ENCODE results near the gene CYP24A1.

The CYP24A1 gene

GRCh38 chr20:54173653-54174456 lies at the start of gene CYP24A1:
CYP24A1 (minus strand) TSS chr20:54173986; CDS start chr20:54173579, 407 bp downstream.
- no peak for DNase-seq (ENCODE audit: low read depth in 3 of 3)

GRCh38 chr20:54223285-54223684 lies 49.5 kb upstream of the CYP24A1 start:
- DNase-seq (ENCODE audit: low read depth in 3 of 3) = no peak

GRCh38 chr20:54221996-54222890 lies 48.5 kb upstream of the CYP24A1 start:
- no peak for DNase-seq (ENCODE audit: low read depth in 3 of 3)

GRCh38 chr20:54221353-54221752 lies 47.6 kb upstream of the CYP24A1 start:
- DNase-seq (ENCODE audit: low read depth in 3 of 3) = no peak

GRCh38 chr20:54220722-54221121 lies 46.9 kb upstream of the CYP24A1 start:
- no peak for DNase-seq (ENCODE audit: low read depth in 3 of 3)

GRCh38 chr20:54219751-54220426 lies 46.1 kb upstream of the CYP24A1 start:
- no peak for DNase-seq (ENCODE audit: low read depth in 3 of 3)

GRCh38 chr20:54218470-54218869 lies 44.7 kb upstream of the CYP24A1 start:
- no peak for DNase-seq (ENCODE audit: low read depth in 3 of 3)

- DNase-seq (ENCODE audit: low read depth in 3 of 3) = no peak
These were observed 44.0 kb upstream of the CYP24A1 start for GRCh38 chr20:54217762-54218161.

GRCh38 chr20:54215157-54215789 lies 41.5 kb upstream of the CYP24A1 start:
- DNase-seq (ENCODE audit: low read depth in 3 of 3) = no peak

- DNase-seq (ENCODE audit: low read depth in 3 of 3) = no peak
These were observed 40.8 kb upstream of the CYP24A1 start for GRCh38 chr20:54214566-54214965.

- no peak for DNase-seq (ENCODE audit: low read depth in 3 of 3)
These were observed 39.1 kb upstream of the CYP24A1 start for GRCh38 chr20:54212871-54213270.

GRCh38 chr20:54212226-54212625 lies 38.4 kb upstream of the CYP24A1 start:
- no peak for DNase-seq (ENCODE audit: low read depth in 3 of 3)

- no peak for DNase-seq (ENCODE audit: low read depth in 3 of 3)
These were observed 35.5 kb upstream of the CYP24A1 start for GRCh38 chr20:54209216-54209813.

- peak in 1 of 3 experiments; percentile 11 for DNase-seq (ENCODE audit: low read depth in 3 of 3)
These were observed 34.9 kb upstream of the CYP24A1 start for GRCh38 chr20:54208548-54209176.

- DNase-seq (ENCODE audit: low read depth in 3 of 3) = peak; percentile 56 to 77 (median 68)
These were observed 34.2 kb upstream of the CYP24A1 start, which contains the start of gene PFDN4 for GRCh38 chr20:54207743-54208547. PFDN4 (plus strand) TSS chr20:54208087; CDS start chr20:54208101, 14 bp downstream.

- no peak for DNase-seq (ENCODE audit: low read depth in 3 of 3)
These were observed 33.4 kb upstream of the CYP24A1 start for GRCh38 chr20:54207053-54207742.

- peak in 1 of 3 experiments; percentile 16 for DNase-seq (ENCODE audit: low read depth in 3 of 3)
These were observed 31.7 kb upstream of the CYP24A1 start for GRCh38 chr20:54205450-54205849.

GRCh38 chr20:54204481-54204880 lies 30.7 kb upstream of the CYP24A1 start:
- no peak for DNase-seq (ENCODE audit: low read depth in 3 of 3)

- DNase-seq (ENCODE audit: low read depth in 3 of 3) = no peak
These were observed 30.3 kb upstream of the CYP24A1 start for GRCh38 chr20:54204063-54204462.

Measured in stimulated activated CD4-positive, alpha-beta T cell treated with anti-CD3 and anti-CD28 coated beads, TNF-alpha, amount 100 ng/mL, for 24 hours (primary cell).